Liver (tissue), 3 donors: ENCODE measurements around the gene TUT7.

Experiments
- ATF3 ChIP-seq: IDR thresholded peaks from 2 replicates; pipeline ENCODE4 v1.6.1; 2016; ENCODE audit warnings: antibody characterized with exemption
- CTCF ChIP-seq: fragments of 150-350 bp; IDR thresholded peaks from 2 replicates; pipeline ENCODE4 v1.5.1; 2017; ENCODE audit warnings: improper control_type of control experiment, low read depth, low read length; ENCODE audit not compliant: missing input control
- EGR1 ChIP-seq, 2 donors: IDR thresholded peaks; 2 replicates each; pipeline ENCODE4 v1.6.1; 2016 to 2018; ENCODE audit warnings: antibody characterized with exemption in 2 of 2, low read depth in 2 of 2
- GABPA ChIP-seq, 2 donors: IDR thresholded peaks in 1 of 2; conservative IDR thresholded peaks in 1 of 2; 2 replicates each; pipeline ENCODE4 v1.6.1; 2016; ENCODE audit warnings: antibody characterized with exemption in 2 of 2, mild to moderate bottlenecking in 1 of 2, moderate library complexity in 1 of 2
- JUND ChIP-seq, 2 donors: IDR thresholded peaks; 2 replicates each; pipeline ENCODE4 v1.6.1; 2016; ENCODE audit warnings: antibody characterized with exemption in 2 of 2
- MAX ChIP-seq: IDR thresholded peaks from 2 replicates; pipeline ENCODE4 v1.6.1; 2016; ENCODE audit warnings: antibody characterized with exemption
- RAD21 ChIP-seq, 2 donors: IDR thresholded peaks; 2 replicates each; pipeline ENCODE4 v1.6.1; 2016; ENCODE audit warnings: antibody characterized with exemption in 2 of 2, mild to moderate bottlenecking in 2 of 2
- REST ChIP-seq: IDR thresholded peaks from 2 replicates; pipeline ENCODE4 v1.6.1; 2016; ENCODE audit warnings: antibody characterized with exemption, mild to moderate bottlenecking
- RXRA ChIP-seq, 2 donors: IDR thresholded peaks; 2 replicates each; pipeline ENCODE4 v1.6.1; 2017 to 2018; ENCODE audit warnings: antibody characterized with exemption in 2 of 2, mild to moderate bottlenecking in 1 of 2
- TAF1 ChIP-seq: conservative IDR thresholded peaks from 2 replicates; pipeline ENCODE4 v1.6.1; 2016; ENCODE audit warnings: antibody characterized with exemption, mild to moderate bottlenecking
- YY1 ChIP-seq: IDR thresholded peaks from 2 replicates; pipeline ENCODE4 v1.6.1; 2016; ENCODE audit warnings: antibody characterized with exemption, mild to moderate bottlenecking
- ZBTB33 ChIP-seq: IDR thresholded peaks from 2 replicates; pipeline ENCODE4 v1.6.1; 2016; ENCODE audit warnings: antibody characterized with exemption
- donor health status: healthy.
- donor health status: healthy.

- no peak for TF ChIP-seq CTCF
- TF ChIP-seq GABPA (IDR thresholded peaks at IDR 0.05 in 1 of 2, conservative IDR thresholded peaks at IDR 0.05 in 1 of 2): no peak
- no peak for TF ChIP-seq RAD21 (IDR thresholded peaks at IDR 0.05)
- TF ChIP-seq JUND (IDR thresholded peaks at IDR 0.05): no peak
- no peak for TF ChIP-seq ATF3
- TF ChIP-seq REST: no peak
- no peak for TF ChIP-seq YY1
- no peak for TF ChIP-seq TAF1
- no peak for TF ChIP-seq MAX
- no peak for TF ChIP-seq ZBTB33
- no peak for TF ChIP-seq EGR1 (IDR thresholded peaks at IDR 0.05; ENCODE audit: low read depth in 2 of 2)
- no peak for TF ChIP-seq RXRA (IDR thresholded peaks at IDR 0.05)
Observed at GRCh38 chr9:86300701-86301100, 53.5 kb downstream of the TUT7 start.
